HepG2 (cell line): ENCODE results near the gene GRIK1. TPM values are rescaled to one million over a fixed set of nuclear protein-coding genes. Genes with fewer than 3 reads are reported as not detected.

Experiments used
- AHDC1 ChIP-seq: sonication (generic); formaldehyde crosslinking; IDR thresholded peaks from 2 replicates; pipeline ENCODE4 v1.5.1; 2020; ENCODE audit warnings: mild to moderate bottlenecking, missing genetic modification reagents, borderline replicate concordance
- FOSL1 ChIP-seq: sonication (generic); formaldehyde crosslinking; IDR thresholded peaks from 2 replicates; pipeline ENCODE4 v1.9.0; 2021; ENCODE audit warnings: missing genetic modification reagents, borderline replicate concordance
- FOXA1 ChIP-seq, 2 experiments: fragments of 450-650 bp in 1 of 2; sonication (generic) in 1 of 2; formaldehyde crosslinking in 1 of 2; IDR thresholded peaks; 2 replicates each; pipeline versions ENCODE4 v1.4.0 to v1.6.1; 2016 to 2020; ENCODE audit warnings: missing genetic modification reagents in 1 of 2
- FOXJ3 ChIP-seq: sonication (generic); formaldehyde crosslinking; IDR thresholded peaks from 2 replicates; pipeline ENCODE4 v1.4.0; 2020; ENCODE audit warnings: missing genetic modification reagents, mild to moderate bottlenecking, borderline replicate concordance
- HNF4A ChIP-seq: sonication (generic); formaldehyde crosslinking; IDR thresholded peaks from 2 replicates; pipeline ENCODE4 v1.4.0; 2020; ENCODE audit warnings: missing genetic modification reagents
- HOMEZ ChIP-seq: IDR thresholded peaks from 2 replicates; pipeline ENCODE4 v1.6.1; 2016; ENCODE audit warnings: low read depth
- SRF ChIP-seq: IDR thresholded peaks from 2 replicates; pipeline ENCODE4 v1.6.1; 2011; ENCODE audit warnings: mild to moderate bottlenecking, low read depth, low read length, moderate library complexity
- polyA plus RNA-seq, 8 experiments: library from polyadenylated mRNA; depleted of rRNA in 3 of 8; stranded (reverse) in 7 of 8; unstranded in 1 of 8; fragments of >200 nt; fragmentation: Illumina TruSeq in 4 of 8; extraction: Trizol in 4 of 8; gene quantifications; 2 replicates each; pipeline versions ENCODE4 v1.2.1 to v1.2.3, GENCODE V29; 2011 to 2016; ENCODE audit warnings: low read depth in 4 of 8, missing spikeins in 1 of 8, mixed read lengths in 1 of 8; ENCODE audit not compliant: insufficient read depth in 1 of 8
- total RNA-seq, 5 experiments: library from RNA; depleted of rRNA; stranded (reverse); fragments of >200 nt; fragmentation: Illumina TruSeq; extraction: Trizol; gene quantifications; 2 replicates each; pipeline ENCODE4 v1.2.3, GENCODE V29; 2016; ENCODE audit warnings: low read depth in 1 of 5

The GRIK1 gene
- total and polyA plus RNA-seq, 2 of the 13 experiments (the other 11 are each of a cell fraction or from before 2014, with no cell fraction given), result not detected

GRCh38 chr21:29547998-29548397 lies 391.8 kb downstream of the GRIK1 start (continued):
- TF ChIP-seq HNF4A (CRISPR knock-in tag) (peak; percentile 67), FOSL1 (no peak), FOXA1 (IDR thresholded peaks at IDR 0.05) (no peak), FOXA1 (CRISPR knock-in tag; IDR thresholded peaks at IDR 0.05) (peak; percentile 66), SRF (peak; percentile 87), AHDC1 (CRISPR knock-in tag) (peak; percentile 45; the same call in 1 of the 2 replicates), HOMEZ (CRISPR knock-in tag) (peak; percentile 42; the same call in 1 of the 2 replicates), FOXJ3 (CRISPR knock-in tag) (peak; percentile 37; the same call in 1 of the 2 replicates)
